ENCODE data around the gene HDLBP.

- TF ChIP-seq EZH2phosphoT487 (IDR thresholded peaks at IDR 0.05; ENCODE audit: low read depth, severe bottlenecking, unreplicated experiment) (no peak), CTCF (IDR thresholded peaks at IDR 0.05; ENCODE audit: poor library complexity) (no peak), EZH2 (IDR thresholded peaks at IDR 0.05; ENCODE audit: borderline replicate concordance) (no peak)
Observed at GRCh38 chr2:241291153-241291552, 24.3 kb downstream of the HDLBP start.
